ENCODE results near the gene ST8SIA6.

- TF ChIP-seq POLR2A (IDR thresholded peaks at IDR 0.05; ENCODE audit: low read depth, low read length) (no peak), POLR2AphosphoS5 (IDR thresholded peaks at IDR 0.05; ENCODE audit: low read depth, low read length) (no peak), TAF1 (IDR thresholded peaks at IDR 0.05; ENCODE audit: low read depth, low read length) (no peak), SPI1 (IDR thresholded peaks at IDR 0.05; ENCODE audit: low read depth, low read length) (no peak), POU2F2 (IDR thresholded peaks at IDR 0.05; ENCODE audit: low read depth, low read length) (no peak), PAX5 (IDR thresholded peaks at IDR 0.05; ENCODE audit: insufficient read depth, low read length, severe bottlenecking) (no peak)
These were observed 74.4 kb downstream of the ST8SIA6 start for GRCh38 chr10:17380016-17380415.
